Measurements from ENCODE around the gene RBM33. TPM values are rescaled to one million over a fixed set of nuclear protein-coding genes. Genes with fewer than 3 reads are reported as not detected.
A peak's percentile ranks its signal among the peaks of the same experiment; 100 is the strongest.

The RBM33 gene
- total RNA-seq, 2 donors from 2014 or later = 135 to 178 TPM

- H3K9me3 ChIP-seq (ENCODE audit: control insufficient read depth, low read length, poor library complexity, severe bottlenecking) = no peaks in the 10 kb centered on the region
- Mint-ChIP-seq H3K27me3 (no peaks in the 10 kb centered on the region), H3K27ac (no peak overlapping the region), H3K36me3 (ENCODE audit: low read depth) (peaks cover 7% of the 10 kb centered on the region), H3K4me1 (peaks cover 7% of the 10 kb centered on the region), H3K4me3 (no peak overlapping the region)
- DNase-seq = no peak
- no peak for ATAC-seq
Measured at GRCh38 chr7:155775691-155776090, 131.2 kb downstream of the RBM33 start.

GRCh38 chr7:155776606-155777005, 132.1 kb downstream of the RBM33 start:
- Mint-ChIP-seq H3K4me3 (no peak overlapping the region), H3K4me1 (peaks cover 9% of the 10 kb centered on the region), H3K27me3 (no peaks in the 10 kb centered on the region), H3K27ac (no peak overlapping the region), H3K36me3 (ENCODE audit: low read depth) (peaks cover 5% of the 10 kb centered on the region)
- DNase-seq (no peak), ATAC-seq (no peak)
- H3K9me3 ChIP-seq (ENCODE audit: control insufficient read depth, low read length, poor library complexity, severe bottlenecking) = no peaks in the 10 kb centered on the region

DNA sequence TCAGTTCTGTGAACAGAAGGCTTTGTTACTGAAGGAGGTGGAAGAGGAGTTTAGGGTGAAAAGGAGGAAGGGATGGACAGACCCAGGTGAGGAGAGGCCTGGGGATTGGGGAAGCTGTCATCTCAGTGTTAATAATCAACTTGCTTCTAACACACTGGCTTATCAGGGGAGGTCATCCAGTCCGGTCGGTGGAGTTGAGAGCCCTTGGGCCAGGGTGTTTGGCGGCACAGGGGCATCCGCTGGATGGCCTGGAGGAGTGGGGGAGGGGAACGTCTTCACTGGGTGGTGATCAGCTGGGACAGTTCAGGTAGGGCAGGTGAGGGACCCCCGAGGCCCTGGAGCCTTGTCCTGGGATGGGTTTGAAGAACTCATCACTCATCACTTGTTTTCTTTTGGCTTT, 133.9 kb downstream of the RBM33 start:
- H3K36me3 Mint-ChIP-seq (ENCODE audit: low read depth) = peaks cover 5% of the 10 kb centered on the region
- H3K27me3 Mint-ChIP-seq = no peaks in the 10 kb centered on the region
- no peaks in the 10 kb centered on the region for H3K9me3 ChIP-seq (ENCODE audit: control insufficient read depth, low read length, poor library complexity, severe bottlenecking)
- ATAC-seq (no peak), DNase-seq (no peak)
- no peak overlapping the region for H3K27ac Mint-ChIP-seq
- H3K4me1 Mint-ChIP-seq = peaks cover 9% of the 10 kb centered on the region
- H3K4me3 Mint-ChIP-seq = no peak overlapping the region

DNA sequence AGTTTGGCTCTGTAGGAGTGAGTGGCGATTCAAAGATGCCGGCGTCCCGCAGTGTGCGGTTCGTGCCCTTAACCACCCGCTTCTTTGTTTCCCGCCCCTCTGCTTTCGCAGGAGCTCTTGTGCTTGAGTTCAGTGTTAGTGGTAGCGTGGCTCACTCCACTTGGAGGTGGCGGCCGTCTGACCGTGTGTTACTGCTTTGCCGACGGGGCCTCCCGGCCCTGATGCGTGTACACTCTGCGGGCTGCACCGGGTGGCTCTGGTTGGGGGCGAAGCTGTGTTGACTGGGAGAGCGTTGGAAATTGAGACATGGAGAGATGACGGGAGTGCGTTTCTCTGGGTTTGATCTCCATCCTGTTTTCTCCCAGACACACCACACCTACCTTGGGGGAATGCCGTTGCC, 136.4 kb downstream of the RBM33 start:
- Mint-ChIP-seq H3K4me1 (peaks cover 15% of the 10 kb centered on the region), H3K27me3 (no peaks in the 10 kb centered on the region), H3K27ac (no peak overlapping the region), H3K4me3 (no peak overlapping the region), H3K36me3 (ENCODE audit: low read depth) (peaks cover 7% of the 10 kb centered on the region)
- no peak for DNase-seq
- H3K9me3 ChIP-seq (ENCODE audit: control insufficient read depth, low read length, poor library complexity, severe bottlenecking) = no peaks in the 10 kb centered on the region
- no peak for ATAC-seq

DNA sequence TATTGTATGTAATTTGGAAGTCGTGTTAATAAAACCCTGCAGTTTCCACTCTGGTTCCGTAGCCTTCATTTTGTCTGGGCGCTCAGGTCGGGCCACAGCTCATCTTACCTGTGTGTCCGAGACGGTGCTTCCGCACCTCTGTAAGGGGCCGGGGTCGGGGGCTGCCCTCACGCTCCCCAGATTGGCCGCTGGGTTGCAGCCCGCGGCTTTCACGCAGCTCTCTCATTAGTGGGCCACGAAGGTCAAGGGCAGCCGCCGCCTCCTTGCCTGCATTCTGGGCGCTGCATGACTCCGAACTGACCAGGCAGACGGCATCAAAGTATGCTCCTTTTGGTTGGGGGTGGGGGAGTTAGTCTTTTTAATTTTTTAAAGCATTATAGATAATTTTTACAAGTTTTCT, 137.0 kb downstream of the RBM33 start:
- peaks cover 7% of the 10 kb centered on the region for H3K36me3 Mint-ChIP-seq (ENCODE audit: low read depth)
- DNase-seq (no peak), ATAC-seq (no peak)
- H3K27me3 Mint-ChIP-seq = no peaks in the 10 kb centered on the region
- no peaks in the 10 kb centered on the region for H3K9me3 ChIP-seq (ENCODE audit: control insufficient read depth, low read length, poor library complexity, severe bottlenecking)
- no peak overlapping the region for H3K27ac Mint-ChIP-seq
- peaks cover 20% of the 10 kb centered on the region for H3K4me1 Mint-ChIP-seq
- H3K4me3 Mint-ChIP-seq = no peak overlapping the region

DNA sequence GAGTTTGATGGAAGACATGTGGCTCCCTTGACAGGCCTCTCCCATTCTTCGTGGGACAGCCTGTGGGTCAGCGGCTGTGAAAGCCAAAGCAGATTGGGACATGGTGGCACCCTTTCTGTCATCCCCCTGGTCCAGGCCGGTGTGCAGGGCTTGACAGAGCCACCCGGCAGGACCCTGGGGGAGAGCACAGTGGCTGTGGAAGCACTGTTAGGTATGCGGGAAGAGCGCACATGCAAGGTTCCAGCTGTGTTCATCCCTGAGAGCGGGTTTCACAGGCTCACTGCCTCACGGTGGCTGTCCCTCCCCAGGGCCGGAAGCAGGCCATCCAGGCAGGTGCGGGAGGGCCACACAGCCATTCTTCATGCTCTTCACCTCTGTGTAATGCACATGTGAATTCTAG, 138.0 kb downstream of the RBM33 start:
- peaks cover 20% of the 10 kb centered on the region for H3K4me1 Mint-ChIP-seq
- H3K27ac Mint-ChIP-seq = peak overlapping the region; percentile 56
- H3K9me3 ChIP-seq (ENCODE audit: control insufficient read depth, low read length, poor library complexity, severe bottlenecking) = no peaks in the 10 kb centered on the region
- no peak for DNase-seq
- no peak overlapping the region for H3K4me3 Mint-ChIP-seq
- H3K36me3 Mint-ChIP-seq (ENCODE audit: low read depth) = peaks cover 7% of the 10 kb centered on the region
- no peaks in the 10 kb centered on the region for H3K27me3 Mint-ChIP-seq
- ATAC-seq = no peak

DNA sequence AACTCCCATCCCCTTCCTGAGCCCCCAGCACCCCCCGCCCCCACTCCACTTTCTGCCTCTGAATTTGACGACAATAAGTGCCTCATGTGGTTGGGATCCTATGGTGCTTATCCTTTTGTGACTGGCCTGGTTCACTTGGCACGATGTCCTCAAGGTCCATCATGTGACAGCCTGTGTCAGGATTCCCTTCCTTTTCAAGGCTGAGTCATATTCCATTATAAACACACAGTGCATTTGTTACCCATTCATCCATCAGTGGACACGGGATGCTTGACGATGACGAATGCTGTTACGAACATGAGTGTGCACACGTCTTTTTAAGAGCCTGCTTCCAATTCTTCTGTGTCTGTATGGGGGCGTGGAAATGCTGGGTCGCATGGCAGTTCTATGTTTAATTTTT, 141.1 kb downstream of the RBM33 start:
- peaks cover 18% of the 10 kb centered on the region for H3K4me1 Mint-ChIP-seq
- no peak overlapping the region for H3K4me3 Mint-ChIP-seq
- H3K27ac Mint-ChIP-seq = no peak overlapping the region
- peaks cover 3% of the 10 kb centered on the region for H3K36me3 Mint-ChIP-seq (ENCODE audit: low read depth)
- no peaks in the 10 kb centered on the region for H3K9me3 ChIP-seq (ENCODE audit: control insufficient read depth, low read length, poor library complexity, severe bottlenecking)
- DNase-seq (no peak), ATAC-seq (no peak)
- H3K27me3 Mint-ChIP-seq = no peaks in the 10 kb centered on the region

GRCh38 chr7:155786491-155786890, 142.0 kb downstream of the RBM33 start:
- H3K27ac Mint-ChIP-seq = no peak overlapping the region
- ATAC-seq = no peak

GRCh38 chr7:155787171-155787851, 142.8 kb downstream of the RBM33 start:
- Mint-ChIP-seq H3K36me3 (ENCODE audit: low read depth) (peaks cover 2% of the 10 kb centered on the region), H3K4me1 (peaks cover 16% of the 10 kb centered on the region), H3K4me3 (no peak overlapping the region), H3K27me3 (no peaks in the 10 kb centered on the region), H3K27ac (no peak overlapping the region)
- ATAC-seq (no peak), DNase-seq (no peak)
- H3K9me3 ChIP-seq (ENCODE audit: control insufficient read depth, low read length, poor library complexity, severe bottlenecking) = no peaks in the 10 kb centered on the region

More at GRCh38 chr7:155786491-155786890, 142.0 kb downstream of the RBM33 start:
- H3K4me3 Mint-ChIP-seq = no peak overlapping the region
- peaks cover 16% of the 10 kb centered on the region for H3K4me1 Mint-ChIP-seq
- H3K27me3 Mint-ChIP-seq = no peaks in the 10 kb centered on the region
- H3K36me3 Mint-ChIP-seq (ENCODE audit: low read depth) = peaks cover 2% of the 10 kb centered on the region
- no peaks in the 10 kb centered on the region for H3K9me3 ChIP-seq (ENCODE audit: control insufficient read depth, low read length, poor library complexity, severe bottlenecking)
- DNase-seq = no peak

DNA sequence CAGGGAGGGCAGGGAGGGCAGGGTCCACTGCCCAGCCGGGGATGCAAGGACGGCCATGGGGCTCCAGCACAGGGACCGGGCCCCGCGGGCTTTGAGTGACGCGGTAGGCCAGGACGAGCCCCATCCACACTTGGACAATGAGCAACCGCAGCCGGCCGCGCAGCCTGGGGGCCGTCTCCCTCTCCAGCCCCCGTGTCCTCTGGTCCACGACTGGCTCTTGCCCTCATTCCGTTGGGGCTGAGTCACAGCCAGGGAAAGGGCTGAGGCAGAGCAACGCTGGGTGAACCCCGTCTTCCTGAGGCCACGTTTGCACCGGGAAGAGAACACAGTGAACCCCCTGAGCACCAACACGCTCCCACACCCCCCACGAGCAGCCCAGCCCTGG, 144.1 kb downstream of the RBM33 start:
- Mint-ChIP-seq H3K27me3 (no peaks in the 10 kb centered on the region), H3K27ac (no peak overlapping the region), H3K4me3 (no peak overlapping the region), H3K36me3 (ENCODE audit: low read depth) (peaks cover 2% of the 10 kb centered on the region), H3K4me1 (peaks cover 16% of the 10 kb centered on the region)
- no peak for ATAC-seq
- DNase-seq = no peak
- no peaks in the 10 kb centered on the region for H3K9me3 ChIP-seq (ENCODE audit: control insufficient read depth, low read length, poor library complexity, severe bottlenecking)

DNA sequence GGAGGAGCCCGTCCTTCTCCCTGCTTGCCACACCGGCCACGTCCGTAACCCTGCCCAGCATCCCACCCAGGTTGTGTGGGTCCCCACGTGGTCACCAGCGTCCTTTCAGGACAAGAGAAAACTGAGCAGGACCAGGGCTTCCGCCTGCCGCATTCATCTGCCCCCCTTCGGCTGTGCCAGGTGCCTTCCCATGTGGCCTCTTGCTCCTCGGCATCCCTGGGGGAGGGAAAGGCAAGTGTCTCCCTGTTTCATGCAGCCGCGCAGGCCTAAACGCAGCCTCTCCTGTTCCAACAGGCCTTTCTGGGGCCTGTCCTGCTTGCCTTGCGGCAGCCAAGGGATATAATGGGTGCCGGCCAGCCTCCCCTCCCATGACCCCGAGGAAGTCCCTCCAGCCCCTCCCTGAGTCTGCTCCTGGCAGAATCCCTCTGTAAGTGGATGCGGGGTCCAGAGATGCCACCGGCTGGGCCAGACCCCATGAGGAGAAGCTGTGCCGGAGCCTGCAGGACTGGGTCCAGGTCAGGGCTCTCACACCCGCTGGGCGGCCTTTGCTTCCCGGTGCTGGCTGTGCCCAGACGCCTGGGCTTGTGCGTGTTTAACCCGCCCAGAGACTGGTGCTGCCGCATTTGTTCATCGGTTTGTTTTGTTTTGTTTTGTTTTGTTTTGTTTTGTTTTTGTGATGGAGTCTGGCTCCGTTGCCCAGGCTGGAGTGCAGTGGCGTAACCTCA, 144.7 kb downstream of the RBM33 start:
- no peak overlapping the region for H3K27ac Mint-ChIP-seq
- no peak for ATAC-seq
- no peak overlapping the region for H3K4me3 Mint-ChIP-seq
- DNase-seq = no peak
- H3K27me3 Mint-ChIP-seq = no peaks in the 10 kb centered on the region
- no peaks in the 10 kb centered on the region for H3K36me3 Mint-ChIP-seq (ENCODE audit: low read depth)
- H3K9me3 ChIP-seq (ENCODE audit: control insufficient read depth, low read length, poor library complexity, severe bottlenecking) = no peaks in the 10 kb centered on the region
- H3K4me1 Mint-ChIP-seq = peaks cover 16% of the 10 kb centered on the region

DNA sequence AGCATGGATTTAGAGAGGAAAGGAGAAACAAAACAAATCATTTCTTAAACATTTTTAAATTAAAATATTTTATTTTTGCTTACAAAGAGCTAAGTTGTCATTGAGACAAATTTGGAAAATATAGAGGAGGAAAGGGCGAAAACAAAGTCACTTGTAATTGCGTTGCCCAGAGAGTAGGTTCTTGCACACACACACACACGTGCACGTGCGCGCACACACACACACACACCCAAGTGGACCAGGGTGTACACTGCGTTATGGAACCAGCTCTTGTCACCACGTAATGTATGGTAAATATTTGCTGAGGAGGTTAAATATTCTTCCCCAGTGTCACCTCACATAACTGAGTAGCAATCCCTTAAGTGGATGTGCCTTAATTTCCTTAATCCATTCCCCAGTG, 146.2 kb downstream of the RBM33 start:
- no peaks in the 10 kb centered on the region for H3K27me3 Mint-ChIP-seq

GRCh38 chr7:155791214-155791737, 146.8 kb downstream of the RBM33 start:
- Mint-ChIP-seq H3K4me3 (no peak overlapping the region), H3K27me3 (no peaks in the 10 kb centered on the region), H3K36me3 (ENCODE audit: low read depth) (no peaks in the 10 kb centered on the region), H3K4me1 (peaks cover 6% of the 10 kb centered on the region), H3K27ac (no peak overlapping the region)
- no peaks in the 10 kb centered on the region for H3K9me3 ChIP-seq (ENCODE audit: control insufficient read depth, low read length, poor library complexity, severe bottlenecking)
- DNase-seq (no peak), ATAC-seq (no peak)

More for the DNA sequence above, 146.2 kb downstream of the RBM33 start:
- Mint-ChIP-seq H3K36me3 (ENCODE audit: low read depth) (no peaks in the 10 kb centered on the region), H3K27ac (no peak overlapping the region), H3K4me1 (peaks cover 12% of the 10 kb centered on the region), H3K4me3 (no peak overlapping the region)
- no peaks in the 10 kb centered on the region for H3K9me3 ChIP-seq (ENCODE audit: control insufficient read depth, low read length, poor library complexity, severe bottlenecking)
- ATAC-seq (no peak), DNase-seq (no peak)

DNA sequence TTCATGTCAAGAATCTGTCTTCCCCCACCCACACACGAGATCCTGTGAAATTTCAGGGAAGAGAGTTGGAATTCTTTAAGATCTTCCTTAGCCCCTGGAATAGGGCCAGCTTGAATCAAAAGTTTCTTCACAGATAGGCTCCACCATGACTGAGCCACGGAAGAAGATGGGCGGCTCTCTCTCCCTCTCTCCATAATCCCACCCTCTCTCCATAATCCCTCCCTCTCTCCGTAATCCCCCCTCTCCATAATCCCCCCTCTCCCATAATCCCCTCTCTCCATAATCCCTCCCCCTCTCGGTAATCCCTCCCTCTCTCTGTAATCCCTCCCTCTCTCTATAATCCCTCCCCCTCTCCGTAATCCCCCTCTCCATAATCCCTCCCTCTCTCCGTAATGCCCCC, 147.4 kb downstream of the RBM33 start:
- ATAC-seq = no peak
- no peak for DNase-seq
- Mint-ChIP-seq H3K36me3 (ENCODE audit: low read depth) (no peaks in the 10 kb centered on the region), H3K4me3 (no peak overlapping the region), H3K27ac (no peak overlapping the region), H3K4me1 (peaks cover 5% of the 10 kb centered on the region), H3K27me3 (no peaks in the 10 kb centered on the region)
- no peaks in the 10 kb centered on the region for H3K9me3 ChIP-seq (ENCODE audit: control insufficient read depth, low read length, poor library complexity, severe bottlenecking)

Measured in T-helper 17 cell (primary cell).